HG03103 (cell line): ENCODE data around the gene BCHE.

Source experiments
- ATAC-seq: cut with Tn5 transposase; IDR thresholded peaks from one replicate; pipeline ENCODE4 v1.9.1; 2021; ENCODE audit warnings: low read depth; ENCODE audit not compliant: unreplicated experiment

BCHE gene

GRCh38 chr3:165754219-165755007, 82.8 kb downstream of the BCHE start:
- ATAC-seq: no peak

- ATAC-seq: no peak
These were observed 83.7 kb downstream of the BCHE start for GRCh38 chr3:165753560-165753959.

DNA sequence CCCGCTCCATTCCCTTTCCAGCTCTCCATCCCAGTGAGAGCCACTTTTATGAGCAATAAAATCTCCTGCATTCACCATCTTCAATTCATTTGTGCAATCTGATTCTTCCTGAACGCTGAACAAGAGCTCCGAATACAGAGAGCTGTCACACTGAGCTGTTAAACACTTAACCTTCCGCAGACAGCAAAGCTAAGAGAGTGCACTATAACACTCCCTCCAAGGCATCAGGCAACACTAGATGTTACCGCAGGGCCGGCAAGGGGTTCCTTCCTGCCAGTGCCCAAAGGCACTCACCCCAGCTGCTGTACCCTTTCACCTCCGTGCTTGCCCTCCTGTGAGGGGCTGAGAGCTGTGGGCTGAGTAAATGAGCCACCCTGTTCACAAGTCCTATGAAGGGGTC, 85.6 kb downstream of the BCHE start:
- no peak for ATAC-seq

- ATAC-seq: no peak
These were observed 87.4 kb downstream of the BCHE start for GRCh38 chr3:165749821-165750220.

DNA sequence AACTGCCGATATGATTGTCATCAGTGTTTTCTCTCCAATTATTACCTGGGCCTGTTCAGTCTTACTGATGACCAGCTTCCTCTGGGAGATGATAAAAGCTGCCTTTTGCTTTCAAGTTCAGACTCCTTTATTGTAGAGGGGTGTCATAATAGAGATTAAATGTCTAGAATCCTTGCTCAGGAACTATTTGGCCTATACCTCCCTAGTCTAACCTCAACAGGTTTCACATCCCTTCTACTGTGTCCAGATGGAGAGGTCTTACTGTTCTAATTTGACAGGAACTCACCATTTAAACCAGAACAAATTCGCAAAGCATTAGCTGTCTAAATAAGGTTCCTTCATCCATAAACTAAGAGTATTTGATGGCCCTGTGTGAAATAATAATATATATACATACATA, 88.0 kb downstream of the BCHE start:
- ATAC-seq: no peak

GRCh38 chr3:165748094-165748493, 89.1 kb downstream of the BCHE start:
- no peak for ATAC-seq

DNA sequence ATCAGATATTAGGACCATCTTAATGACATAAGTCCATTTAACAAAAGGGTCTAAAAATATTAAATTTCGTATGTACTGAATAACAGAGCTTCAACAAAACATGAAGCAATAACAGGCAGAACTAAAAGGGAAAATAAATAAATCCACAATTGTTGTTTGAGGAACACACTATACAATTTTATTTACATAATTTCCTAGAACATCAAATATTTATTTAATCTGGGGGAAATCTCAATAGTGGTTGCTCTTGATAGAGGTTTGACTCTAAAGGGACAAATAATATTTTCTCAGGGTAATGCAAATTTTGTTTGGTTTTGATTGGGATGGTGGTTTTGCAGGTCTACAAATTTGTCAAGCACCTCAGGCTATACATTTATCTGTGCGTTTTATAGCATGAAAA, 90.3 kb downstream of the BCHE start:
- ATAC-seq: no peak

GRCh38 chr3:165744025-165744424, 93.2 kb downstream of the BCHE start:
- no peak for ATAC-seq

GRCh38 chr3:165742351-165742750, 94.9 kb downstream of the BCHE start:
- no peak for ATAC-seq

DNA sequence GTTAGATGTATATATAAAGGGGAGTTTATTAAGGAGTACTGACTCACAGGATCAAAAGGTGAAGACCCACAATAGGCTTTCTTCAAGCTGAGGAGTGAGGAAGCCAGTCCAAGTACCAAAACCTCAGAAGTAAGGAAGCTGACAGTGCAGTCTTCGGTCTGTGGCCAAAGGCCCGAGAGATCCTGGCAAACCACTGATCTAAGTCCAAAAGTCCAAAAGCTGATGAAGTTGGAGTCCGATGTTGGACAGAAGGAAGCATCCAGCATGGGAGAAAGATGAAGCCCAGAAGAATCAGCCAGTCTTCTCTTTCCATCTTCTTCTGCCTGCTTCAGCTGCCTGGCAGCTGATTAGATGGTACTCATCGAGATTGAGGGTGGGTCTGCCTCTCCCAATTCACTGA, 107.5 kb downstream of the BCHE start:
- ATAC-seq: no peak

- ATAC-seq: no peak
These were observed 108.3 kb downstream of the BCHE start for GRCh38 chr3:165728924-165729323.

GRCh38 chr3:165725296-165725695, 111.9 kb downstream of the BCHE start:
- ATAC-seq: no peak
